ENCODE measurements around the gene RAPGEF2.

RAPGEF2 gene

DNA sequence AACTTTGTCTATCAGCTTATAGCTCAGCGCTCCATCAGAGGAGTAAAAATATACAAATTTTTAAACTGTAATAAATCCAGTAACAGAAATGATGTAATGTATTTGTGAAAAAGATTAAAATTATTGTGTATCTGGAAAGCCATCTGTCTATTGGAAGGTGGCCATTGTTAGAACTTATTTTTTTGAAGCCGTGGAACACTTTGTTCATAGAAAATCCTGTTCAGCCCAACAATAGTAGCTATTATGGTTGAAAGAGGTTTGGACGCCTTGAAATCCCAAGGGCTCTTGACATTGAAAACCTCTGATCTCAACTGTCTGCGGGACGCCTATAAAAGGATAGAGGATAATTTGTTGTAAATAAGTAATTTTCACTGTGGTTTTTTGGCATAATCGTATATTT lies 98.3 kb downstream of the RAPGEF2 start:
- no peak for DNase-seq

GRCh38 chr4:159204566-159204965 lies 101.7 kb downstream of the RAPGEF2 start:
- peak; percentile 30 for DNase-seq

- peak; percentile 38 for DNase-seq
These were observed 102.6 kb downstream of the RAPGEF2 start for GRCh38 chr4:159205466-159205865.

GRCh38 chr4:159206427-159206871 lies 103.6 kb downstream of the RAPGEF2 start:
- peak; percentile 69 for DNase-seq

GRCh38 chr4:159209249-159209648 lies 106.4 kb downstream of the RAPGEF2 start:
- DNase-seq, result no peak

DNA sequence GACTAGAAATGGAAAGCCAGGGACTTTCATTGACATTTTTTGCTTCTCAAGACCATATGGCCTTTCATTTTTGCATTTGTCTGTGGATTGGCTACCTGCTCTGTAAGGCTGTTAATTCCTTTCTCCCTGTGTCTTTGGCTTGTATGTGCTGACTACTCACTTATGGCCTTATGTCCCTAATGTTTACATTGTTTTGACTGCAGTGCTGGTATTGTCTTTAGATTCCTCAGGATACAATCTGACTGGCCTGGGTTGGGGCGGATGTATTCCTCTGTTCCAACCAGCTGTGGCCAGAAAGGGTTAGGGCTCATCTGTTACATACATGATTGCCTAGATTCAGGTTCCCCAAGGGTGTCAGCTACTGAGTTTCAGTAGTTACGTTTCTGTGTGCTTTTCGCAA lies 108.1 kb downstream of the RAPGEF2 start:
- DNase-seq, result no peak

DNA sequence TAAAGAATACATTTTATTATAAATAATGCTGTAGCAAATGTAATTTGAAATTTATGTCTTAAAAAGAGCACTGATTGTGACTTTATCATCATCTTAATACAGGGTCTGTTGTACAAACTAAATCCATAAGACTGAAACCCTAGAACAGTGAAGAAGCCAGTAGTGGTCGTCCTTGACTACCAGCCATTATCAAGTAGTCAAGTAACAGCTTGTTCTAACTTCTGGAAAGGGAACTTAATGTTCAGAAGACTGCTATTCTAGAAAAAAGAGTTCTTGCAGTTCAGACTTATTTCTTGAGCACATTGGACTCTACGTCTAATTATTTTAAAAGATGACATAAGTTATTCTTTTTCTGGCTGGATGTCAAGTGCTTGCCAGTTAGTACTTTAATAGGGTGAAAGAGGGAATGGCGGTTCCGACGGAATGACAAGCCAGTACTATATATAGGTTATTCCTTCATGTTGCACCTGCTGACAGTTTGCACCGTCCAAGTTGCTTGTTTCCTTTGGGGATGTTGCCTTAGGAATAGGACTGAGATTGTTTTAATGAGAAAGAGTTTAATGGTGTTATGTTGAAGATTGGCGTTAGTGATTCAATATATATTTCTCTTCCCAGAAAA lies 109.9 kb downstream of the RAPGEF2 start:
- DNase-seq, result no peak

DNA sequence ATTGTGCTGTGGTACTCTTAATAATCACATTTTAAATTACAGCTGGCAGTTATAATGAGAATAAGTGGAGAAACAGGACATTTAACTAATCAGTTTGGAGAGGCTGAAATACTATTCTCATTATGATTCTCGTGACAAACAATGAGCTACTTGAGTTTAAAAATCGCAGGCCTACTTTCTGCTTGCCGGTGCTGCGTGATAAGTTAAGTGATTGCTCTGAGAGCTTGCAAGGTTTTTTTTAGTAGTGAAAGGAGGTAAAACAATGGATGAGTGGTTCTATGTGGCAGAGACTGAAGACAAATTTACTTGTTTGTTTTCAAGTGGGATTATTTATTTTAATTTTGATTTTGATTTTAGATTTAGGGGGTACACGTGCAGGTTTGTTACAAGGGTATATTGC lies 114.0 kb downstream of the RAPGEF2 start:
- no peak for DNase-seq

DNA sequence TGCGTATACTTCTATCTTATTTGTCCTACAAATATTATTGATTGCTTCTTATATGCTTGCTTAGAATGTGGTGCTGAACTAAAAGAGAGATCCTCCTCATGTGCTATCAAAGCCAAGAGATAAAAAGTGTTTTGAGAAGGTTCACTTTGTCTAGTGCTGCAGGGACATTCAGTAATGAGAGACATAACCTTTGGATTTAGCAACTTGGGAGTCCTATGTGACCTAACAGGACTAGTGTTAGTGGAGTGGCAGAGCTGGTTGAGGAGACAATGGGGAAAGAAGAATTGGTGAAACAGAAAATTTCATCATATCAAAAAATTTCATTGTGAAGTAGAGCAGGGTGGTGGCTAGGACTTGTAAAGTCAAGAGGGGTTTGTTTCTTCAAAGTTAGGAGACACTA lies 117.0 kb downstream of the RAPGEF2 start:
- DNase-seq, result no peak

GRCh38 chr4:159220353-159220752 lies 117.5 kb downstream of the RAPGEF2 start:
- no peak for DNase-seq

DNA sequence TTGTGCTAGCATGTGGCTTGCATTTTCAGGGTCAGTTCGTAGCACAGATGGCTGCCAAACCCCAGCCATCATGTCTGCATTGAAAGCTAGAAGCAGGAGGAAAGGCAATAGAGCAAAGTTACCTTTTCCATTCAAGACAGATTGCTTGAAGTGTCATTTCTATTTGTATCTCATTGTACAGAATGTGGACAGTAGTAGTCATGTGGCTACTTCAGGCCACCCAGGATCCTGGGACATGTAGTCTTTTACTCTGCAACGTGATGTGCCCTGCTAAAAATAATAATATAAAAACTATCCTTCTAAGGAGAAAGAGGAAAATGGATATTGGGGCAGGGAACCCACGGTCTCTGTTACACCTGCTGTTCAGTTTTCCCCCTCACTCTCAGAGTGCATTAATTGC lies 118.4 kb downstream of the RAPGEF2 start:
- DNase-seq, result no peak

- no peak for DNase-seq
These were observed 119.2 kb downstream of the RAPGEF2 start for GRCh38 chr4:159222043-159222552.

DNA sequence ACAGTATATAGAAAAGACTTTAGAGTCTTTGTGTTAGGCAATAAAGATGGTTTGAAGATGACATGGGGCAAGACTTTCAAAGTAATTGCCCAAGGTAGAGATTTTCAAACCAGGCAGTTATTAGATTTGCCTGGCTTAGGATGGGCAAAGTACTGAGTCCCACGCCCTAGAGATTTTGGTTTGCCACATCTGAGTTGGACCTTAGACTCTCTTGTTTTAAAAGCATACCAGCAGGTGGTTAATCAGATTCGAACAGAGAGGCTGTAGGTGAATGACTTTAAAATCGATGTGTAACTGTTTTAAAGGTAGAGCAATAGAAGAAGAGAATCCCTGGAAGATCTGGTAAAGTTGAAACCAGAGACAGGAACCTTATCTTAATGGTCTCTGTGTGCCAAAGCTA lies 121.5 kb downstream of the RAPGEF2 start:
- no peak for DNase-seq

DNA sequence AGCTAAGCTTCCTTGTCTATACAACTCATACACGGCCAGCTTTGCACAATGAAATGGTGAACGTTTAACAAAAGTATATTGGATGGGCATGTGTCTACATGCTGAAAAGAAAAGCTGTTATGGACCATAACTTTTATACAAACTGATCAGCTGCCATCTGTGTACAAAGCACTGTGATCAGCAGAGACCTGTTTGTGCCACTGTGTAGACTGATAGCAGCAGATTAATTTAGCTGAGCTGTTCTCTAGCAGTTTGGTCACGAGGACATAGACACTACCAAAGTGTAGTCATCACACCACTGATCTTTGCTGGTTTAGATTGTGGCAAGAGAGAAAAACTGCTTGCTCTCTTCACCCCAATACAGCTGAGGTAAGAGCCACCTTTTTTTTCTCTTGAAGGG lies 124.5 kb downstream of the RAPGEF2 start:
- DNase-seq, result peak; percentile 66

DNA sequence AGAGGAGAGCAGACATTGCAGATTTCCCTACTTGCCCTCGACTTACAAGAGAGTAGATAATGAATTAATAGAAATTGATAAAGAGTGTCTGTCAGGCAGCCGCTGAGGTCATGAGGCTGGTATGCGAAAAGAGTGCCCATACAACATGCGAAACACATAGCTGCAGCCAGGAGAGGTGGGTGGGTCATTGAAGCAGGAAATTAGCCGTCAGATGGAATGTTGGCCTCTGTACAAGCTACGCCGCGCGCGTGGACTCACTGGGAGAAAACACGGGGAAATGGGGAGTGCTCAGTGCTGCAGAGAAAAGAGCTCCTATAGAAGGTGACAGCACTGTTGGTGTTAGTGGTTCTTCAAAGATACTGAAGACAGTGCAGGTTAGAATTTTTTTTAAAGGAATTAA lies 125.1 kb downstream of the RAPGEF2 start:
- no peak for DNase-seq

- no peak for DNase-seq
These were observed 126.3 kb downstream of the RAPGEF2 start for GRCh38 chr4:159229164-159229563.

DNA sequence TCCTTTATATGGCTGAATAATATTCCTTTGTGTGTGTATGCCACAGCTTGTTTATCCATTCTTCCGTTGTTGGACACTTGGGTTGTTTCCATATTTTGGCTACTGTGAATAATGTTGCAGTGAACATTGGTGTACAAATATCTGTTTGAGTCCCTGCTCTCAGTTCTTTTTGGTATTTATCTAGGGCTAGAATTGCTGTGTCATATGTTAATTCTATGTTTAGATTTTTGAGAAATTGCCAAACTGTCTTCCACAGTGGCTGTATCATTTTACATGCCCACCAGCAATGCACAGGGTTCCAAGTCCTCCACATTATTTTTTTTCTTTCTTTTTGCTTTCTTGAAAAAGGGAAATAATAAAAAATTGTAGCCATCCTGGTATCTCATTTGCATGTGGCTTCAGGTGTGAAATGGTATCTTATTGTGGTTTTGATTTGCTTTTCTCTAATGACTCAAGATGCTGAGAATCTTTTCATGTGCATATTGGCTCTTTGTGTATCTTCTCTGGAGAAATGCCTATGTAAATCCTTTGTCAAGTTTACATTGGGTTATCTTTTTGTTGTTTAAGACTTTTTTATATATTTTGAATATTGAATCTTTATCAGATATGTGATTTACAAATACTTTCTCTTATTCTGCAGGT lies 129.7 kb downstream of the RAPGEF2 start:
- DNase-seq, result no peak

GRCh38 chr4:159235779-159236368 lies 133.0 kb downstream of the RAPGEF2 start:
- DNase-seq, result no peak

- DNase-seq, result no peak
These were observed 135.1 kb downstream of the RAPGEF2 start for GRCh38 chr4:159237975-159238374.

DNA sequence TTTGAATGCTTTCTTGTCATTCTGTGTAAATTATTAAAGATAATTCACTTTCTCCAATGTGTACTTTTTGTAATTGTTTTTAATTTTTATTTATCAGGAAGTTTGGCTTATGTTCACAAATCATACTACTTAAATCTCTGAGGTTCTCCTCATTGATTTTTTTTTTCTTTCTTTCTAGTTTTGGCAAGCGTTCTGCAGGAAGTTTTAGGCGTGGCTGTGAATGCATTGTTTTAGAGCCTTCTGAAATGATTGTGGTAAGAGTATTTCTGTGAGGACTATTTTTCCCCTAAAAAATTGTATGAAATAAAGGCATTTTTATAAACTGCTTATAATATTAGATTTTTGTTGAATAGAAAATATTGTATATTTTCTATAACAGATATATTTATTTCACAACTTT lies 135.8 kb downstream of the RAPGEF2 start:
- DNase-seq, result peak; percentile 30

DNA sequence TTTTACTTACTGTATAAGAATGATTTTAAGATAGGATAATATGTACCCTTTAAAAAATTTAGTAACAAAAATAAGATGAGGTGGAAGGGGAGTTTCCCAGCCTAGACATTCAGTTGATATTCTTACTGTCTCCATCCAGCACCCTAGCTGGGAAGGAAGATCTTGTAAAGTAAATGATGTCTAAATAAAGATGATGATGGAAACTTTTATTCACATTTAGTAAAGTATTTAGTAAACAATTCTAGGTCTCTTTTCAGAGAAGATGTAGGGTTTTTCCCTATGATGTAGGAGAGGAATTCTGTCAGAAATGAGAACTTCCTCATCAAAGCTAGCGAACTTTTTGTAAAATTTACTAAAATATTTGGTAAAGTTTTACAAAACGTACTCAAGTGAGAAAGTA lies 136.8 kb downstream of the RAPGEF2 start:
- no peak for DNase-seq

DNA sequence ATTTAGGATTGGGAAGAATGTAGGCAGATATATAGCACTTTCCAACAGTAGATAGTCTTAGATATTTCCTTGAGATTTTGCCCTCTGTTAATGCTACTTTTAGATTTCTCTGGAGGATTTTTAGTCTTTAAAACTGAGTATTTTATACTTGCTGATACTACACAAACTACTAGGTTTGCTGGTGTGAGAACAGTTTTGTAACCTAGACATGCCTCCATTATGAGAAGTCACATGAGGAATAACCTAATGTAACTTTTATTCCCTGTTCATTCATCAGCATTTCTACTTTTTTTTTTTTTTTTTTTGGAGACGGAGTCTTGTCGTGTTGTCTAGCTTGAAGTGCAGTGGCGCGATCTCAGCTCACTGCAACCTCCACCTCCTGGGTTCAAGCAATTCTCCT lies 137.2 kb downstream of the RAPGEF2 start:
- no peak for DNase-seq

DNA sequence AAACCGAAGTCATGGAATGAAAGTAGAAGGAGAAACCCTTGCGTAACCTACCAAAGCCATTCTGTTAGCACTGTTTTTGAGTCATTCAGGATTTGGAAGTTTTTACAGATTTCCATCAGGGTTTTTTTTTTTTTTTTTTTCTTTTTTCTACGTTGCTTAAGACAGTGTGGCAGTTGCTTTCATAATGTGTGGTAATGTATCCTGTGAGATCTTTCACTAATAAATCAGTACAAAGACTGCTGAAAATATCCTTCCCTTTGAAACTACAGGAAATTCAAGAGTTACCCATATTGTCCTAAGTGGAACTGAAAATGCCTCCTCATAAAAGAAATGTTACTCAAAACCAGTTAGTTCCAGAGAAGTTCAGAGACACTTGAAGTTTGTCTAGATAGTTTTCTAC lies 137.8 kb downstream of the RAPGEF2 start:
- no peak for DNase-seq

DNA sequence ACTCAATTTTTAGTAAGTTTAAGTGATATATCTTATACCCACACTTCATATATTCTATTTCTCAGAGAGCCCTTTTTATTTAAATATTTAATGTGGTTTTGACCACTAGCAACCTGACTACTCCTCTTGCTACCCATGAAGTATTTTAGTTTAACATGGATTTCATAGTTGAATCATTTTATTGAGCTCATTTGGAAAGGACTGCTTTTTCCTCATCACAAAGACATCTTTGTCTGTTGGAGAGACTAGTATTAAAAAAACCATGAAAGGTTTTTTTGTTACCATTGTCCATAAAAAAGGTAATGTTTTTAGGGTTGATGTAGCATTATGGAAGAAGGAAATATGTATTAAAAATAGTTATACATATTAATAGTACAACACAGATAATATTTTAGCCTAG lies 139.5 kb downstream of the RAPGEF2 start:
- no peak for DNase-seq

All from hematopoietic multipotent progenitor cell treated with erythropoietin and hydrocortisone succinate and interleukin-3 and kit ligand, for 4 days (in vitro differentiated cells).